Measurements from ENCODE around the gene RFLNA.

Gene RFLNA

GRCh38 chr12:124286971-124287370 lies 7.9 kb upstream of the RFLNA start:
- Histone ChIP-seq H3K4me3 (ENCODE audit: low read length) (no peak overlapping the region), H3K27me3 (ENCODE audit: control insufficient read depth, insufficient read depth, low read length) (no peaks in the 10 kb centered on the region), H3K4me1 (ENCODE audit: control insufficient read depth, insufficient read depth, low read length) (peaks cover 3% of the 10 kb centered on the region), H3K36me3 (ENCODE audit: control insufficient read depth, insufficient read depth, low read length) (no peaks in the 10 kb centered on the region), H3K27ac (ENCODE audit: low read depth, low read length) (no peak overlapping the region), H3K9ac (ENCODE audit: low read length) (no peak overlapping the region)

DNA sequence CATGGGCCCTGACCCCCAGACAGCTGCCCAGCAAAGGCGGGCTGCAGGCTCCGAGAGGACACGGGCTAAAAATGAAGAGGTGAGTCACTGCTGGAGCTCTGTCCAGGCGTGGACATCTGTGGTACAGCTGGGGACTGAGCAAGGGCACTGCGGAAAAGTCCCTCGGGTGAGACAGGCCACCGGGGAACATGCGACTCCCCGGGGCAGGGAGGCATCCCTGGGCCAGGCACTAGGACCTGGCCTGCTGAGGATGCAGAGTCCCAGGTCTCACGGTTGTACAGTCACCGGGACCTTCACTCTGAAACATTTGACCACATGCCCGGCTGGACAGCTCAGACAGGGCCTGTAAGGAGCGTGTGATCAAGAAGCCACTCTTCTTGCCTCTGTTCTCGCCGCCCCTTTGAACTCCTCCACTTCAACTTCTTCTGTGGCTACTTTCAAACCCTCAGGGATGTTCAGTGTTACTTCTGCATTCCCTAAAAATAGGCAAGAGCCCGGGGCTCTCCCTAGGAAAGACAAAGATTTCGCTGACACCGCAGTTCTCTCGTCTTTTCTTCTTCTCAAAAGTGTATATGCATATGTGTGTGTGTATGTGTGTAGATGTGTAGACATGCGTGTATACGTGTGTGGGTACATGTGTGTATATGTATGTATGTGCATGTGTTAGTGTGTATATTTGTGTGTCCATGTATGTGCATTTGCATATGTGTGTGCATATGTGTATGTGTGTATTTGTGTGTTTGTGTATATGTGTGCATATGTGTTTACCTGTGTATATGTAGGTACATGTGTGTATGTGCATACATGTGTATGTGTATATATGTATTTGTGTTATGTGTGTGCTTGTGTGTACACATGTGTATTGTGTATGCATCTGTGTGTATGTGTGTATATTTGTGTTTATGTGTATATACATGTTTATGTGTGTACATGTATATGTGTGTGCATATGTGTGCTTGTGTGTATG lies 5.0 kb upstream of the RFLNA start:
- Histone ChIP-seq H3K36me3 (ENCODE audit: control insufficient read depth, insufficient read depth, low read length) (no peaks in the 10 kb centered on the region), H3K9ac (ENCODE audit: low read length) (no peak overlapping the region), H3K27ac (ENCODE audit: low read depth, low read length) (no peak overlapping the region), H3K4me3 (ENCODE audit: low read length) (peak overlapping the region; percentile 0), H3K4me1 (ENCODE audit: control insufficient read depth, insufficient read depth, low read length) (peaks cover 3% of the 10 kb centered on the region), H3K27me3 (ENCODE audit: control insufficient read depth, insufficient read depth, low read length) (no peaks in the 10 kb centered on the region)

GRCh38 chr12:124292385-124292784 lies 2.5 kb upstream of the RFLNA start:
- peaks cover 3% of the 10 kb centered on the region for H3K4me1 ChIP-seq (ENCODE audit: control insufficient read depth, insufficient read depth, low read length)
- no peaks in the 10 kb centered on the region for H3K27me3 ChIP-seq (ENCODE audit: control insufficient read depth, insufficient read depth, low read length)
- H3K9ac ChIP-seq (ENCODE audit: low read length): no peak overlapping the region
- H3K36me3 ChIP-seq (ENCODE audit: control insufficient read depth, insufficient read depth, low read length): no peaks in the 10 kb centered on the region
- no peak overlapping the region for H3K4me3 ChIP-seq (ENCODE audit: low read length)
- no peak overlapping the region for H3K27ac ChIP-seq (ENCODE audit: low read depth, low read length)

DNA sequence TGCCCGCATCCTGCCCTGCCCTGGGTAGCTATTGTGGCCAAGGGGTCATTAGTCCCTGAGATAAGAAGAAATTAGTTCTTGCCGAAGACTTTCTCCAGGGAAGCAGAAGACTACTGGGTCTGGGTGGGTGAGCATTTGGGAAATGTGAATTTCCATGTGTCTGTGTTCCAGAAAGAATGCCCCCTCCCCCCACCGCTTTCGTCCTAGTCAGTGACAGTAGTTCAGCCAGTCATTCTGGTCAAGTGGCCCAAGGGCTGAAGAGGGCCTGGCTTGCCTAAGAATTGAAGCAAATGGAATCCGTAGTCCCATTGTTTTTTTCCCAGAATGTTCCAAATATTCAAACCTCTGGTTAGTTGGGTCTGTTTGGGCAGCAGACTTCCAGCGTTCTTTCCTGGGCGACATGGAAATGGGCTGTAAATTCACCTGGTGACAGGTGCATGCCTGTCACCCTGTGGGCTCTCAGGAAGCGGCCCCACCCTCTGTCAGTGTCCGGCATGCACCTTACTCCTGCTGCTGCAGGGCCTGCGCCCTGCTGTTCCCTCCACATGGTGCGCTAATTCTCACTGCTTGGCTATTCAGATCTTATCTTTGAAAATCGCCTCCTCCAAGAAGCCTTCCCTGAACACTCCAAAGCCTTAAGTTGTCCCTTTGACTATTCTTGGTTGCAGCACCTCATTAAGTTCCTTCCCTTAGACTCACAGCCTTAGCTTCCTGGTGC lies 1.4 kb upstream of the RFLNA start:
- H3K27me3 ChIP-seq (ENCODE audit: control insufficient read depth, insufficient read depth, low read length): peaks cover under 1% of the 10 kb centered on the region
- no peak overlapping the region for H3K27ac ChIP-seq (ENCODE audit: low read depth, low read length)
- H3K36me3 ChIP-seq (ENCODE audit: control insufficient read depth, insufficient read depth, low read length): no peaks in the 10 kb centered on the region
- H3K4me3 ChIP-seq (ENCODE audit: low read length): no peak overlapping the region
- H3K9ac ChIP-seq (ENCODE audit: low read length): no peak overlapping the region
- peaks cover 3% of the 10 kb centered on the region for H3K4me1 ChIP-seq (ENCODE audit: control insufficient read depth, insufficient read depth, low read length)

DNA sequence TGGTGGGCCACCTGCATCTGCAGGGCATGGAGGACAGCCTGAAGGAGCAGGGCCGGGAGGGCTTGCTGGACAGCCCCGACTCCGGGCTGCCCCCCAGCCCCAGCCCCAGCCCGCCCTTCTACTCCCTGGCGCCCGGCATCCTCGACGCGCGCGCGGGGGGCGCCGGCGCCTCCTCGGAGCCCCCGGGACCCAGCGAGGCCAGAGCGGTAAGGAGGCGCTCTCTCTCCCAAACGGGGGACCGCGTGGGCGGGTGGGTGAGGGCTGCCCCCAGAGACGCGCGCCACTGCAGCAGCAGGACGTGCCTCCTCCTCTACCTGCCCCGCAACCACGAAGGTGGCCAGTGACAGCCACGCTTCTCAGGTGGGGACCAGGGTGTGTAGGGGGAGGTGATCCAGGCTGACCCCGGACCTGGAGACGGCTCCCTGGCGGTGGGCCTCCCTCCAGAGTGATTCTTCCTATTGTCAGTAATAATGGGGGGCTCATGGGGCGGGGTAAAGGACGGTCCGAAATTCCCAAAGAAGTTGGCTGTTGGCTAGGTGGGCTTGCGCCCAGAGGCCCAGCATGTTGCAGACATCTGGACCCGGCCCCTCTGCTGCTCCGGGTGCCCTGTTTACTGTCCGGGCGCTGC lies 652 bp downstream of the RFLNA start:
- Histone ChIP-seq H3K9ac (ENCODE audit: low read length) (no peak overlapping the region), H3K4me1 (ENCODE audit: control insufficient read depth, insufficient read depth, low read length) (no peaks in the 10 kb centered on the region), H3K27ac (ENCODE audit: low read depth, low read length) (no peak overlapping the region), H3K36me3 (ENCODE audit: control insufficient read depth, insufficient read depth, low read length) (no peaks in the 10 kb centered on the region), H3K4me3 (ENCODE audit: low read length) (peak overlapping the region; percentile 69), H3K27me3 (ENCODE audit: control insufficient read depth, insufficient read depth, low read length) (peaks cover 2% of the 10 kb centered on the region)

- Histone ChIP-seq H3K9ac (ENCODE audit: low read length) (no peak overlapping the region), H3K4me3 (ENCODE audit: low read length) (peak overlapping the region; percentile 40)
Measured at GRCh38 chr12:124296295-124296915, 1.5 kb downstream of the RFLNA start.

DNA sequence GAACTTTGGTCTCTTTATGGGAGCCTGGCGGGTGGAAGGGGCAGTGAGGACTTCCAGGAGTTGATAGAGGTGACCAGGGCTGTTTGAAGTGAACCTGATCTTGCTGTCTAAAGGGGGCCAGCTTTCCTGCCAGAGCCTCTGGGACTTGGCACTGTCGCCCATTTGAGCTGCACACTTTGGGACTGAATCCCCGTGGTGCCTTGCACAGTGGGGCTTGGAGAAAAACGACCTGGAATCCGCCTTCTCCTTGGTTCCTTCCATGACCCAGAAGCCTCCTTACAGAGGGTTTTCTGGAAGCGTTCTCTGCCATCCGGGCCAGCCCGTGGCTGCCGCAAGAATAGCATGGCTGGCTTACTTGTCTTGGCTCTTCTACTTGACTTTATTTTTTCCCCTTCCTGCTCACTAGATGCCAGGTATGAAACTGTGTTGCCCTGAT lies 2.0 kb downstream of the RFLNA start:
- H3K27me3 ChIP-seq (ENCODE audit: control insufficient read depth, insufficient read depth, low read length): peaks cover 2% of the 10 kb centered on the region
- no peaks in the 10 kb centered on the region for H3K4me1 ChIP-seq (ENCODE audit: control insufficient read depth, insufficient read depth, low read length)
- no peaks in the 10 kb centered on the region for H3K36me3 ChIP-seq (ENCODE audit: control insufficient read depth, insufficient read depth, low read length)
- no peak overlapping the region for H3K27ac ChIP-seq (ENCODE audit: low read depth, low read length)
- peak overlapping the region; percentile 40 for H3K4me3 ChIP-seq (ENCODE audit: low read length)
- no peak overlapping the region for H3K9ac ChIP-seq (ENCODE audit: low read length)

More at GRCh38 chr12:124296295-124296915, 1.5 kb downstream of the RFLNA start:
- no peaks in the 10 kb centered on the region for H3K36me3 ChIP-seq (ENCODE audit: control insufficient read depth, insufficient read depth, low read length)
- peaks cover 2% of the 10 kb centered on the region for H3K27me3 ChIP-seq (ENCODE audit: control insufficient read depth, insufficient read depth, low read length)
- no peaks in the 10 kb centered on the region for H3K4me1 ChIP-seq (ENCODE audit: control insufficient read depth, insufficient read depth, low read length)
- H3K27ac ChIP-seq (ENCODE audit: low read depth, low read length): no peak overlapping the region

DNA sequence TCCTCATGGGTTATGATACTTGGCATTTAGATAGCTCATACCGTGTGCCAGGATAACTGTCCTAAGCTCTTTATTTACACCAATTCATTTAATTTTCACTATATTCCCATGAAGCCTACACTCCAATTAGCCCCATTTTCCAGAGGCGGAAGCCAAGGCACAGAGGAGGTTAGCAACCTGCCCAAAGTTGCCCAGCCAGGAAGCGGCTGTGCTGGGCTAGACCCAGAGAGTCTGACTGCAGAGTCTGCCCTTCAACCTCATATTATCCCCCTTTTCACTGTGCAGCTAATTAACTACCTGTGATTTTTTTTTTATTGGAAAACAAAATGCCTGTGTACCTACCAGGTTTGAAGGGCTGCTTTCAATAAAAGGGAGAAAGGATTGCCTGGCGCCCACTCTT lies 2.5 kb downstream of the RFLNA start:
- Histone ChIP-seq H3K4me1 (ENCODE audit: control insufficient read depth, insufficient read depth, low read length) (no peaks in the 10 kb centered on the region), H3K27ac (ENCODE audit: low read depth, low read length) (no peak overlapping the region), H3K9ac (ENCODE audit: low read length) (no peak overlapping the region), H3K27me3 (ENCODE audit: control insufficient read depth, insufficient read depth, low read length) (peaks cover 2% of the 10 kb centered on the region), H3K36me3 (ENCODE audit: control insufficient read depth, insufficient read depth, low read length) (no peaks in the 10 kb centered on the region), H3K4me3 (ENCODE audit: low read length) (peak overlapping the region; percentile 40)

DNA sequence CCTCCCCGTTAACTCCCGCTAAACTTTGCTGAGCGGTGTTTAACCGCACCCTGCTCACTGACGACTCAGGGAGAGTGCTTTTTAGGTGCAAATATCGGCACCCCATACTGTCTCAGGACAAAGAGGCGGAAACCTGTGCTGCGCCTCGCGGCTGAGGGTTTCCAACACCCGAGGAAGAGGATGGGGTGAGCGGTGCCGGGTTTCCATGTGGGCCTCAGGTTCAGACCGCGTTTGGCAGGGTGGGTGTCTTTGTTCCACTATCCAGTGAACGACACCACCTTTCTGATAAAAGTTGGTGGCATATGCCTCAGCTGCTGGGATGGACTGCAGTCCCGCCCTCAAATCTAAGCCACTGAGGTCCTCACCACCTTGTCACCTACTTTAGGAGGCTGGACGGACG lies 3.0 kb downstream of the RFLNA start:
- Histone ChIP-seq H3K4me1 (ENCODE audit: control insufficient read depth, insufficient read depth, low read length) (no peaks in the 10 kb centered on the region), H3K4me3 (ENCODE audit: low read length) (no peak overlapping the region), H3K27me3 (ENCODE audit: control insufficient read depth, insufficient read depth, low read length) (peaks cover 2% of the 10 kb centered on the region), H3K27ac (ENCODE audit: low read depth, low read length) (no peak overlapping the region), H3K36me3 (ENCODE audit: control insufficient read depth, insufficient read depth, low read length) (no peaks in the 10 kb centered on the region), H3K9ac (ENCODE audit: low read length) (no peak overlapping the region)

GRCh38 chr12:124298685-124299410 lies 4.0 kb downstream of the RFLNA start:
- Histone ChIP-seq H3K27me3 (ENCODE audit: control insufficient read depth, insufficient read depth, low read length) (peaks cover 2% of the 10 kb centered on the region), H3K36me3 (ENCODE audit: control insufficient read depth, insufficient read depth, low read length) (no peaks in the 10 kb centered on the region), H3K4me1 (ENCODE audit: control insufficient read depth, insufficient read depth, low read length) (no peaks in the 10 kb centered on the region), H3K9ac (ENCODE audit: low read length) (no peak overlapping the region), H3K4me3 (ENCODE audit: low read length) (no peak overlapping the region), H3K27ac (ENCODE audit: low read depth, low read length) (no peak overlapping the region)

DNA sequence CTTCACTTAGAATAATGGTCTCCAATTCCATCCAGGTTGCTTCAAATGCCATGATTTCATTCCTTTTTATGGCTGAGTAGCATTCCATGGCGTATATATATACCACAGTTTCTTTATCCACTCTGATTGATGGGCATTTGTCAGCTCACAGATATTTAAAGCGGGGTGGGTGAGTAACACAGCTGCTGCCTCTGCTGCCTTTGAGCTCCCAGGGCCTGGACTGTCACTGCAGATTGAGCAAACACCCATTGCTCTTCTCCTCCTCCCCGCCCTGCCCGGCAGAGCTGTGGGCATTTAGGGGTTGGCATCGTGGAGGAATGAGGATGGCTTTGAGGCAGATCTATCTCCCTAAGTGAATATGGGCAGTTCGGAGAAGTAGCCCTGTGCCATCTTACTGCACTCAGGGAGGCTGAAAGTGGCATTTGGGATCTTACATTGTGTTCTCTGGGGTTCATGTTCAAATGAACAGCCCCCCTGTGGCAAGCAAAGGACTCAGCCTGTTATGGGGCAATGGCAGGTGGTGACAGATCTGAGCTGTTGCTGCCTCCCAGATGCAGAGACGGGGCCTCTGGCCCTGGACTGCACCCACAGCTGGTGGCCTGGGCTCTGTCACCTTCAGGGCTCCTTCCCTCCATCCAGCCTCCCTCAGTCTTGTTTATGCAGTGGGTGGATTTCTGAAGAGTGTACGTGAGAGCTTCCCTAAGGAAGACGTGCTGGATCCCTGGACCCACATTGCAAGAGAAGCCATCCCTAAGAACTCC lies 4.9 kb downstream of the RFLNA start:
- Histone ChIP-seq H3K27ac (ENCODE audit: low read depth, low read length) (no peak overlapping the region), H3K36me3 (ENCODE audit: control insufficient read depth, insufficient read depth, low read length) (no peaks in the 10 kb centered on the region), H3K9ac (ENCODE audit: low read length) (no peak overlapping the region), H3K4me3 (ENCODE audit: low read length) (no peak overlapping the region), H3K27me3 (ENCODE audit: control insufficient read depth, insufficient read depth, low read length) (peaks cover 2% of the 10 kb centered on the region), H3K4me1 (ENCODE audit: control insufficient read depth, insufficient read depth, low read length) (no peaks in the 10 kb centered on the region)
